GM12873 (cell line): ENCODE results near the gene PDE4D.

Source experiments
- CTCF ChIP-seq: IDR thresholded peaks from 2 replicates; pipeline ENCODE4 v1.5.1; 2012; ENCODE audit warnings: low read depth, mild to moderate bottlenecking, moderate library complexity, low read length, control low read depth; ENCODE audit not compliant: insufficient read depth; ENCODE audit errors: missing control alignments

The PDE4D gene

GRCh38 chr5:58929726-58930125, 963.8 kb downstream of the PDE4D start:
- no peak for TF ChIP-seq CTCF

- no peak for TF ChIP-seq CTCF
Observed at GRCh38 chr5:58927938-58928337, 965.6 kb downstream of the PDE4D start.

GRCh38 chr5:58927181-58927580, 966.3 kb downstream of the PDE4D start:
- no peak for TF ChIP-seq CTCF

- no peak for TF ChIP-seq CTCF
Observed at GRCh38 chr5:58926541-58926935, 967.0 kb downstream of the PDE4D start.

- no peak for TF ChIP-seq CTCF
Observed at GRCh38 chr5:58925627-58926540, 967.6 kb downstream of the PDE4D start.

- TF ChIP-seq CTCF = no peak
Observed at GRCh38 chr5:58924306-58924705, 969.2 kb downstream of the PDE4D start.

GRCh38 chr5:58923355-58923754, 970.2 kb downstream of the PDE4D start:
- no peak for TF ChIP-seq CTCF
